ENCODE measurements around the gene SPATA20. TPM values are rescaled to one million over a fixed set of nuclear protein-coding genes. Genes with fewer than 3 reads are reported as not detected.

SPATA20 gene
- total RNA-seq, 1 experiment from 2014 or later = 24.6 TPM

GRCh38 chr17:50570528-50570927, 23.6 kb downstream of the SPATA20 start (continued):
- TF ChIP-seq E2F4 (CRISPR knock-in tag; IDR thresholded peaks at IDR 0.05; ENCODE audit: borderline replicate concordance, low read depth) (no peak), ZNF138 (CRISPR knock-in tag; conservative IDR thresholded peaks at IDR 0.05) (no peak), SOX15 (CRISPR knock-in tag; IDR thresholded peaks at IDR 0.05) (no peak), ZNF671 (CRISPR knock-in tag; IDR thresholded peaks at IDR 0.05) (no peak), ELF4 (CRISPR knock-in tag; IDR thresholded peaks at IDR 0.05; ENCODE audit: low read depth) (no peak), CREB1 (CRISPR knock-in tag; IDR thresholded peaks at IDR 0.05) (no peak)

- Mint-ChIP-seq H3K27ac (no peak overlapping the region), H3K4me1 (peaks cover 22% of the 10 kb centered on the region), H3K9me3 (no peaks in the 10 kb centered on the region), H3K36me3 (no peaks in the 10 kb centered on the region), H3K27me3 (ENCODE audit: low read depth) (peaks cover 11% of the 10 kb centered on the region), H3K4me3 (no peak overlapping the region)
- no peak for ATAC-seq
- ChIA-PET POLR2A (no interaction called here), CTCF (interaction anchor here (0.9 to 2.5 kb wide), 3 partner anchors 21 to 54 kb away, joined by 3 to 15 read pairs (median 8); no protein-coding TSS in a partner anchor)
- TF ChIP-seq ELF4 (CRISPR knock-in tag; IDR thresholded peaks at IDR 0.05; ENCODE audit: low read depth) (no peak), ESRRA (CRISPR knock-in tag; IDR thresholded peaks at IDR 0.05; ENCODE audit: borderline replicate concordance) (no peak), IRF2 (CRISPR knock-in tag; IDR thresholded peaks at IDR 0.05; ENCODE audit: borderline replicate concordance, low read depth) (no peak), CREM (CRISPR knock-in tag; IDR thresholded peaks at IDR 0.05) (no peak), CDX4 (CRISPR knock-in tag; IDR thresholded peaks at IDR 0.05; ENCODE audit: borderline replicate concordance) (no peak), E2F5 (CRISPR knock-in tag; IDR thresholded peaks at IDR 0.05) (no peak), NR1H2 (CRISPR knock-in tag; IDR thresholded peaks at IDR 0.05) (no peak), ZNF138 (CRISPR knock-in tag; conservative IDR thresholded peaks at IDR 0.05) (no peak), SMAD4 (CRISPR knock-in tag; IDR thresholded peaks at IDR 0.05) (no peak)
- DNase-seq (ENCODE audit: low spot score) = no peak
These were observed 24.7 kb downstream of the SPATA20 start for GRCh38 chr17:50571681-50572080.

- no peak overlapping the region for H3K4me3 Mint-ChIP-seq
- ChIA-PET CTCF (interaction anchor here (0.6 to 0.9 kb wide), 2 partner anchors 40 to 145 kb away, joined by 3 read pairs; no protein-coding TSS in a partner anchor), POLR2A (no interaction called here)
- ATAC-seq = no peak
- no peak overlapping the region for H3K27ac Mint-ChIP-seq
- peaks cover 22% of the 10 kb centered on the region for H3K4me1 Mint-ChIP-seq
- H3K27me3 Mint-ChIP-seq (ENCODE audit: low read depth) = peaks cover 2% of the 10 kb centered on the region; the same call in 1 of the 2 replicates
- no peak for DNase-seq (ENCODE audit: low spot score)
- H3K36me3 Mint-ChIP-seq = no peaks in the 10 kb centered on the region
- H3K9me3 Mint-ChIP-seq = no peaks in the 10 kb centered on the region
- TF ChIP-seq JAZF1 (CRISPR knock-in tag; IDR thresholded peaks at IDR 0.05) (no peak), ZNF423 (CRISPR knock-in tag; IDR thresholded peaks at IDR 0.05) (no peak), ZNF121 (CRISPR knock-in tag; IDR thresholded peaks at IDR 0.05) (no peak), PREB (CRISPR knock-in tag; IDR thresholded peaks at IDR 0.05; ENCODE audit: borderline replicate concordance) (no peak), MXD4 (CRISPR knock-in tag; IDR thresholded peaks at IDR 0.05; ENCODE audit: borderline replicate concordance) (no peak), E2F1 (CRISPR knock-in tag; IDR thresholded peaks at IDR 0.05) (no peak), ZNF232 (CRISPR knock-in tag; IDR thresholded peaks at IDR 0.05) (no peak), USF2 (CRISPR knock-in tag; IDR thresholded peaks at IDR 0.05) (no peak), ZNF532 (CRISPR knock-in tag; IDR thresholded peaks at IDR 0.05; ENCODE audit: borderline replicate concordance) (no peak)
These were observed 25.6 kb downstream of the SPATA20 start for GRCh38 chr17:50572541-50572940.
